ENCODE measurements around the gene SLC7A1. TPM values are rescaled to one million over a fixed set of nuclear protein-coding genes. Genes with fewer than 3 reads are reported as not detected.
A peak's percentile ranks its signal among the peaks of the same experiment; 100 is the strongest.

SLC7A1 gene
- total and polyA plus RNA-seq, 2 experiments from 2014 or later, result 10.1 to 16.2 TPM

- Histone ChIP-seq H3K4me3 (no peak overlapping the region), H3K27ac (no peak overlapping the region), H3K9me3 (ENCODE audit: low read depth) (no peaks in the 10 kb centered on the region), H3K9me2 (replicated peaks; ENCODE audit: insufficient read depth) (no peaks in the 10 kb centered on the region), H3K4me1 (ENCODE audit: insufficient read depth) (no peaks in the 10 kb centered on the region), H4K20me1 (ENCODE audit: insufficient read depth, poor library complexity, severe bottlenecking) (no peaks in the 10 kb centered on the region), H3K4me2 (no peak overlapping the region), H3K36me3 (replicated peaks; ENCODE audit: insufficient read depth, low read depth) (no peaks in the 10 kb centered on the region), H2AFZ (no peak overlapping the region), H3K27me3 (peaks cover 6% of the 10 kb centered on the region), H3K79me2 (no peaks in the 10 kb centered on the region)
- WGBS (ENCODE audit: low lambda C conversion rate, missing lambda C conversion rate), result 66% methylated on average over 4 of the region's 4 CpGs
- no peak for DNase-seq (ENCODE audit: low spot score)
- TF ChIP-seq, protein P1, sequence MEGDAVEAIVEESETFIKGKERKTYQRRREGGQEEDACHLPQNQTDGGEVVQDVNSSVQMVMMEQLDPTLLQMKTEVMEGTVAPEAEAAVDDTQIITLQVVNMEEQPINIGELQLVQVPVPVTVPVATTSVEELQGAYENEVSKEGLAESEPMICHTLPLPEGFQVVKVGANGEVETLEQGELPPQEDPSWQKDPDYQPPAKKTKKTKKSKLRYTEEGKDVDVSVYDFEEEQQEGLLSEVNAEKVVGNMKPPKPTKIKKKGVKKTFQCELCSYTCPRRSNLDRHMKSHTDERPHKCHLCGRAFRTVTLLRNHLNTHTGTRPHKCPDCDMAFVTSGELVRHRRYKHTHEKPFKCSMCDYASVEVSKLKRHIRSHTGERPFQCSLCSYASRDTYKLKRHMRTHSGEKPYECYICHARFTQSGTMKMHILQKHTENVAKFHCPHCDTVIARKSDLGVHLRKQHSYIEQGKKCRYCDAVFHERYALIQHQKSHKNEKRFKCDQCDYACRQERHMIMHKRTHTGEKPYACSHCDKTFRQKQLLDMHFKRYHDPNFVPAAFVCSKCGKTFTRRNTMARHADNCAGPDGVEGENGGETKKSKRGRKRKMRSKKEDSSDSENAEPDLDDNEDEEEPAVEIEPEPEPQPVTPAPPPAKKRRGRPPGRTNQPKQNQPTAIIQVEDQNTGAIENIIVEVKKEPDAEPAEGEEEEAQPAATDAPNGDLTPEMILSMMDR (IDR thresholded peaks at IDR 0.05; ENCODE audit: poor library complexity), result no peak
- TF ChIP-seq EZH2phosphoT487 (IDR thresholded peaks at IDR 0.05; ENCODE audit: low read depth, severe bottlenecking, unreplicated experiment) (no peak), EZH2 (IDR thresholded peaks at IDR 0.05; ENCODE audit: borderline replicate concordance) (no peak)
Measured at GRCh38 chr13:29482504-29482903, 113.0 kb downstream of the SLC7A1 start.

- H2AFZ ChIP-seq, result no peak overlapping the region
- no peaks in the 10 kb centered on the region for H3K9me3 ChIP-seq (ENCODE audit: low read depth)
- H3K27me3 ChIP-seq, result peaks cover 6% of the 10 kb centered on the region
- H3K79me2 ChIP-seq, result no peaks in the 10 kb centered on the region
- DNase-seq (ENCODE audit: low spot score), result peak; percentile 23
- no peaks in the 10 kb centered on the region for H3K36me3 ChIP-seq (replicated peaks; ENCODE audit: insufficient read depth, low read depth)
- H3K9me2 ChIP-seq (replicated peaks; ENCODE audit: insufficient read depth), result no peaks in the 10 kb centered on the region
- no peak overlapping the region for H3K4me2 ChIP-seq
- no peak overlapping the region for H3K4me3 ChIP-seq
- no peaks in the 10 kb centered on the region for H3K4me1 ChIP-seq (ENCODE audit: insufficient read depth)
- H4K20me1 ChIP-seq (ENCODE audit: insufficient read depth, poor library complexity, severe bottlenecking), result no peaks in the 10 kb centered on the region
- TF ChIP-seq EZH2 (IDR thresholded peaks at IDR 0.05; ENCODE audit: borderline replicate concordance) (no peak), EZH2phosphoT487 (IDR thresholded peaks at IDR 0.05; ENCODE audit: low read depth, severe bottlenecking, unreplicated experiment) (no peak)
- TF ChIP-seq, protein P1 (IDR thresholded peaks at IDR 0.05; ENCODE audit: poor library complexity), result no peak
- H3K27ac ChIP-seq, result peak overlapping the region; percentile 68
- WGBS (ENCODE audit: low lambda C conversion rate, missing lambda C conversion rate), result 78% methylated on average over 5 of the region's 5 CpGs
Measured at GRCh38 chr13:29481603-29482002, 113.9 kb downstream of the SLC7A1 start.

DNA sequence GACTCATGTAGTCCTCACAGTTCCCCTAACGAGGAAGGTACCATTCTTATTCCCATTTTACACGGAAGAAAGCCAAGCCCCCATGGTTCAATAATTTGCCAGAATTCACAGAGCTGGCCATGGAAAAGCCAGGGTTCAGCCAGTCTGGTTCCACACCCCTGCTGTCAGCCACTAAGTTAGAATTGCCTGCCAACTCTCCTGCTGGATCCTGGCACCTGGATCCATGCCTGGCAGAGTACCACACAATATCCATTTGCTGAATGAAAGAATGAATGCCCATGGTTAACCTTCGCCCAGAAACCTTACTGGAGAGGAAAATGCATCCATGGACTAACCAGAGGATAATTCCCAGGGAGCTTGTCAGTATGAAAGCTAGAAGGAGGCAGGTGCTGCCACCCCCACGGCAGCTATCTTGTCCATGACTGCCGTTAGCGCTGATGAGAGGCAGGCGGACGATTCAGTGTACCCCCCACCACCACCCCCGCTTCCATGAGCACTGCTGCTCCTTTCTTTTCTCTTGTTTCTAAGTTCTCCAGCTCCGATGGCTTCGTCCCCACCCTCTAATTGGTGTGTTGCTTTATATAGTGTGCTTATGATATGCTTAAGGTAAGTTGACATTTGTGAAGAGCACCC, 114.5 kb downstream of the SLC7A1 start:
- no peaks in the 10 kb centered on the region for H3K79me2 ChIP-seq
- peaks cover 7% of the 10 kb centered on the region for H3K27me3 ChIP-seq
- H2AFZ ChIP-seq, result no peak overlapping the region
- no peak overlapping the region for H3K4me3 ChIP-seq
- WGBS (ENCODE audit: low lambda C conversion rate, missing lambda C conversion rate), result 90% methylated on average over 11 of the region's 11 CpGs
- no peaks in the 10 kb centered on the region for H3K36me3 ChIP-seq (replicated peaks; ENCODE audit: insufficient read depth, low read depth)
- H3K9me2 ChIP-seq (replicated peaks; ENCODE audit: insufficient read depth), result no peaks in the 10 kb centered on the region
- no peak overlapping the region for H3K4me2 ChIP-seq
- TF ChIP-seq EZH2phosphoT487 (IDR thresholded peaks at IDR 0.05; ENCODE audit: low read depth, severe bottlenecking, unreplicated experiment) (no peak), EZH2 (IDR thresholded peaks at IDR 0.05; ENCODE audit: borderline replicate concordance) (no peak)
- TF ChIP-seq, protein P1 (IDR thresholded peaks at IDR 0.05; ENCODE audit: poor library complexity), result no peak
- DNase-seq (ENCODE audit: low spot score), result no peak
- no peak overlapping the region for H3K27ac ChIP-seq
- no peaks in the 10 kb centered on the region for H3K9me3 ChIP-seq (ENCODE audit: low read depth)
- no peaks in the 10 kb centered on the region for H3K4me1 ChIP-seq (ENCODE audit: insufficient read depth)
- H4K20me1 ChIP-seq (ENCODE audit: insufficient read depth, poor library complexity, severe bottlenecking), result no peaks in the 10 kb centered on the region

Data from hepatocyte (in vitro differentiated cells).